Activated naive CD4-positive, alpha-beta T cell treated with anti-CD3 and anti-CD28 coated beads, Interleukin-2, amount 50 U/mL, for 24 hours (primary cell): ENCODE data around the gene CDH2.
A peak's percentile ranks its signal among the peaks of the same experiment; 100 is the strongest.

Experiments
- H3K27ac Mint-ChIP-seq: one replicate; pipeline ENCODE4 v1.8.0; 2021; ENCODE audit warnings: mild to moderate bottlenecking, mixed read lengths
- H3K27me3 Mint-ChIP-seq: one replicate; pipeline ENCODE4 v1.8.0; 2021; ENCODE audit warnings: mixed read lengths
- H3K36me3 Mint-ChIP-seq: one replicate; pipeline ENCODE4 v1.8.0; 2021; ENCODE audit warnings: mixed read lengths
- H3K4me1 Mint-ChIP-seq: one replicate; pipeline ENCODE4 v1.8.0; 2021; ENCODE audit warnings: mixed read lengths
- H3K4me3 Mint-ChIP-seq: one replicate; pipeline ENCODE4 v1.8.0; 2021; ENCODE audit warnings: mild to moderate bottlenecking, mixed read lengths
- H3K9me3 Mint-ChIP-seq: one replicate; pipeline ENCODE4 v1.8.0; 2021; ENCODE audit warnings: mixed read lengths

Gene CDH2

DNA sequence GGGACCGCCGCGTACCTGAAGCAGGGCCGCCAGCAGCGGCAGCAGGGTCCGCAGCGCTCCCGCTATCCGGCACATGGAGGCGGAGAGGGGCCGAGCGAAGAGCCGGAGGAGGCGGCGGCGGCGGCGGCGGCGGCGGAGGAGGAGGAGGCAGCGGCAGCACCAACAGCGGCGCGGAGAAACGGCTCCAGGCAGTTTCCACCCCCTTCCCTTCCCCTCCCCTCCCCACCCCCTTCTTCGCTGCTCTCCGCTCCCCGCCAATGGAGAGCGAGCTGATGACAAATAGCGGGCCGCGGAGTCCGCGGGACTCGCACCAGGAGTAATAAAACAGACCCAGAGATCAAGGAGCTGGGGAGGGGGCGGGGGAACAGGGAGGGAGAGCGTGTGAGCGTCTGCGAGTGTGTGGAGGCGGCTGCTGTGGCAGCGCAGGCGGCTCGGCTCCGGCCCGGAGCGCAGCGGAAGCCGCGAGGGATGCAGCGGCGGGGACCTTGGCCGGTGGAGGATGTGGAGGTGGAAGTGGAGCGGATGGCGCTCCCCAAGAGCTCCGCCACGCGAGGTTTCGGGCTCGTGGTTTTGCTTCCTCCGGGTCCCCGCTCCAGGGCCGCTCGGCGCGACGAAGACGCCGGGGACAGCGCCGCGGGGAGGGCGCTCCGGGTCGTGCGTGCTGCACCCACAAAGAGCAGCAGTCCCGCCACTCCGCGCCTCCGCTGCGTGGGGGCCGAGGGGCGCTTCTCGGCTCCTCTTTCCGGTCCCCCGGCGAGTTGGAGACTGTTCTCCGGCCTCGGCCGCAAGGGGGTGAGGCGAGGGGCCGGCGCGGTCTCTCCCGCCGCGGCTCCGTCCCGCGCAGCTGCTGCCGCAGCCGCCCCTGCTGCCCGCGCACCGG lies at the start of gene CDH2:
Gene CDH2 (minus strand): TSS at position 183 of the 880 bp plus-strand sequence. CDS start 108 bp downstream, at position 75.
- Mint-ChIP-seq H3K4me1 (peaks cover 13% of the 10 kb centered on the region), H3K9me3 (peaks cover 6% of the 10 kb centered on the region), H3K27ac (peak within 1 kb of the TSS; percentile 21), H3K4me3 (peak within 1 kb of the TSS; percentile 32), H3K27me3 (peaks cover 38% of the 10 kb centered on the region), H3K36me3 (no peaks in the 10 kb centered on the region)

DNA sequence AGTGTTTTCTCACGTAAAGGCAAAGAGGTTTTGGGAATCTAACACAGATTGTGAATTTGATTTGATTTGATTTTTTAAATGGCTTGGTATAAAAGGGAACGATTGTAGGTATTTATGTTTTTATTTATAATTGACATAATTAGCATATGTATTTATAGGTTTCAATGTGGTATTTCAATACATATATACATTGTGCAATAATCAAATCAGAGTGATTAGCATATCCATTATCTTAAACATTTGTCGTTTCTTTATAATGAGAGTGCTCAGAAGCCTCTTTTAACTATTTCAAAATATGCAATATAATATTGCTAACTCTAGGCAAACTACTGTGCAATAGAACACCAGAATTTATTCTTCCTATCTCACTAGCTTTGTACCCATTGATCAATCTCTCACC lies 35.1 kb upstream of the CDH2 start:
- Mint-ChIP-seq H3K4me3 (no peak overlapping the region), H3K36me3 (no peaks in the 10 kb centered on the region), H3K27me3 (no peaks in the 10 kb centered on the region), H3K27ac (no peak overlapping the region), H3K9me3 (no peaks in the 10 kb centered on the region), H3K4me1 (no peaks in the 10 kb centered on the region)

DNA sequence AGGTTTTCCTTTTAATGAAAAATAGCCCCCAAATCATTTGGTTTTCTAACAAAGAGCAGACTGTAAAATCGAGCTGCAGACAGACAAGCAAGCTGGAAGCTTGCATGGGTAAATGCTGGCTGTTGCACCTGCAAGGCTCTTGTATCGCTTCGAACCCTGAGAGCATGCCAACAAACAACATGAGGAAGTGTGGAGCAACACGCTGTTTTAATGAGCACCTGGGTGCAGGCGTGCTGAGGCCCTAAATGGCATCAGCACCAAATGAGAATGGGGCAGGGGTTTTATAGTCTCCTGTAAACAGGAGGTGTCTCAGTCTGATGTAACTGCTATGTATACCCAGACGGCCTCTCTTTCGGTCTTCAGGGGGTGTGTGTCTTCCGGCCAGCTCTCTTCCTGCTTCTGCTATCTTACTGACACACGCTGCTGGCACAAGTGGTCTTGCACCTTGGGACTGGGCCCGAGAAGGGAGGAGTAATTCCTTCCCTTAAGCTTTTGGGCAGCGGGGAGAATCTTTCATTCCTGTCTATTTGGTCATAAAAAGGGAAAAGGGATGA lies 31.9 kb upstream of the CDH2 start:
- no peaks in the 10 kb centered on the region for H3K4me1 Mint-ChIP-seq
- H3K4me3 Mint-ChIP-seq: no peak overlapping the region
- no peaks in the 10 kb centered on the region for H3K9me3 Mint-ChIP-seq
- H3K36me3 Mint-ChIP-seq: no peaks in the 10 kb centered on the region
- no peaks in the 10 kb centered on the region for H3K27me3 Mint-ChIP-seq
- H3K27ac Mint-ChIP-seq: no peak overlapping the region

DNA sequence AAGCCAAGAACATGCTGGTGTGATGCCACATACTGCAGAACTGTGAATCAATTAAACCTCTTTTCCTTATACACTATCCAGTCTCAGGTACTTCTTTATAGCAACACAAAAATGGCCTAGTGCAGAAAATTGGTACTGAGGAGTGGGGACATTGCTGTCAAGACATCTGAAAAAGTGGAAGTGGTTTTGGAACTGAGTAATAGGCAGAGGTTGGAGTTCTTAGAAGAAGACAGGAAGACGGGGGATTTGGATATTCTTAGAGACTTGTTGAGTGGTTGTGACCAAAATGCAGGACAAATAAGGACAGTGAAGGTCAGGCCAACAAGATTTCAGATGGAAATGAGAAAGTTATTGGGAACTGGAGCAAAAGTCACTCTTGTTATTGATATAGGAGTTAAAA lies 31.3 kb upstream of the CDH2 start:
- no peaks in the 10 kb centered on the region for H3K9me3 Mint-ChIP-seq
- H3K4me3 Mint-ChIP-seq: no peak overlapping the region
- H3K36me3 Mint-ChIP-seq: no peaks in the 10 kb centered on the region
- no peak overlapping the region for H3K27ac Mint-ChIP-seq
- no peaks in the 10 kb centered on the region for H3K4me1 Mint-ChIP-seq
- no peaks in the 10 kb centered on the region for H3K27me3 Mint-ChIP-seq

- H3K4me3 Mint-ChIP-seq: no peak overlapping the region
These were observed 27.2 kb upstream of the CDH2 start for GRCh38 chr18:28204154-28204553.

DNA sequence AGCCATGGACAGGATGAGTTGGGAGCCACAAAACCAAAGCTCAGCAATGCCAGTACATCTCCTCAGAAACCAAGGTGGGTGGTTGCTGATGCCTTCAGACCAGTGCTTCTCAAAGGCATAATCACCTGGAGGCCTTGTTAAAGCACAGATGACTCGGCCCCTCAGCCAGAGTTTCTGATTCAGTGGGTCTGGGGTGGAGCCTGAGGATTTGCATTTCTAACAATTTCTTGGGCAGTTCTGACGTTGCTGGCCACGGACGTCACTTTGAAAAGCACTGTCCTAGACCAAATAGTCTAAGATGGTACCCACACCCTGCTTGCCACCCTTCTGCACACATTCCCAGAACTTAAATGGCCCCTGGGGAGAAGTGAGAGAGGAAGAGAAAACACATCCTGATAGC lies 24.1 kb upstream of the CDH2 start:
- no peaks in the 10 kb centered on the region for H3K36me3 Mint-ChIP-seq
- H3K4me3 Mint-ChIP-seq: no peak overlapping the region

More at GRCh38 chr18:28204154-28204553, 27.2 kb upstream of the CDH2 start:
- Mint-ChIP-seq H3K9me3 (no peaks in the 10 kb centered on the region), H3K27ac (no peak overlapping the region), H3K4me1 (no peaks in the 10 kb centered on the region), H3K36me3 (no peaks in the 10 kb centered on the region), H3K27me3 (no peaks in the 10 kb centered on the region)

DNA sequence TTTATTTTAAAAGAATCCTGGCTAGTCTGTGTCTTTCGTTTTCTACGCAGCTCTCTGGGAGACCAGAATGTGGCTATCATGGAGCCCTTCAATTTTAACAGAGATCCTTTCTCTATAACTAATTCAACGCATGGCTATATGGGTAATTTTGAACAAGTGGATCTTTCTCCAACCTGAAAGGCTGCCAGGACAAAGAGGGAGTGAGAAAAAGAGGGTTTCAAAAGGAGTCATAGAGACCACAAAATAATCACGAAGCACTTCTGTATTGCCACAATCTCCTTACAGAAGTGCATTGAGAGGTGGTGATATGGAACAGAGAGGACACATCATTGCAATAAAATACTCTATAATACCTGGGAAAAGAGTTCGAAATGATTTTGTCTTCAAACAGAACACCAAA lies 21.7 kb upstream of the CDH2 start:
- Mint-ChIP-seq H3K9me3 (peaks cover 4% of the 10 kb centered on the region), H3K27ac (no peak overlapping the region), H3K27me3 (no peaks in the 10 kb centered on the region), H3K4me1 (no peaks in the 10 kb centered on the region), H3K4me3 (no peak overlapping the region), H3K36me3 (no peaks in the 10 kb centered on the region)

More for the DNA sequence above, 24.1 kb upstream of the CDH2 start:
- H3K27ac Mint-ChIP-seq: no peak overlapping the region
- H3K4me1 Mint-ChIP-seq: no peaks in the 10 kb centered on the region
- H3K9me3 Mint-ChIP-seq: no peaks in the 10 kb centered on the region
- no peaks in the 10 kb centered on the region for H3K27me3 Mint-ChIP-seq

DNA sequence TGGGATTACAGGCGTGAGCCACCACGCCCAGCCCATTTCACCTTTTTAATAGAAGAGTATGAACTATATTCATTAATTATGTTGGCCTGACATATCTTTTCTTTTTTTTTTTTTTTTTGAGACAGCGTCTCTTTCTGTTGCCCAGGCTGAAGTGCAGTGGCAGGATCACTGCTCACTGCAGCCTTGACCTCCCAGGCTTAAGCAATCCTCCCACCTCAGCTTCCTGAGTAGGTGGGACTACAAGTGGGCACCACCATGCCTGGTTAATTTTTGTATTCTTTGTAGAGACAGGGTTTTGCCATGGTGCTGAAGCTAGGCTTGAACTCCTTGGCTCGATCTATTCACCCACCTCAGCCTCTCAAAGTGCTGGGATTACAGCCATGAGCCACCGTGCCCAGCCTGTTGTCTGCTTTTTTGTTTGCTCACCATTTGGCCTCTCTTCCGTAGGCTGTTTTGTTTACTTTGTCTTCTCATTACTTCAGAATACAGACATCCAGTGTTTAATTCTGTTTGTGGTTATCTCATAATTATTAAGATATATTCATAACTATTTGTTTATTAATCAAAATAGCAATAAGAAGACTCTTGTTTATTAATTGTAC lies 16.3 kb upstream of the CDH2 start:
- Mint-ChIP-seq H3K9me3 (peaks cover 10% of the 10 kb centered on the region), H3K4me3 (no peak overlapping the region), H3K27me3 (no peaks in the 10 kb centered on the region), H3K27ac (no peak overlapping the region), H3K36me3 (no peaks in the 10 kb centered on the region), H3K4me1 (no peaks in the 10 kb centered on the region)

DNA sequence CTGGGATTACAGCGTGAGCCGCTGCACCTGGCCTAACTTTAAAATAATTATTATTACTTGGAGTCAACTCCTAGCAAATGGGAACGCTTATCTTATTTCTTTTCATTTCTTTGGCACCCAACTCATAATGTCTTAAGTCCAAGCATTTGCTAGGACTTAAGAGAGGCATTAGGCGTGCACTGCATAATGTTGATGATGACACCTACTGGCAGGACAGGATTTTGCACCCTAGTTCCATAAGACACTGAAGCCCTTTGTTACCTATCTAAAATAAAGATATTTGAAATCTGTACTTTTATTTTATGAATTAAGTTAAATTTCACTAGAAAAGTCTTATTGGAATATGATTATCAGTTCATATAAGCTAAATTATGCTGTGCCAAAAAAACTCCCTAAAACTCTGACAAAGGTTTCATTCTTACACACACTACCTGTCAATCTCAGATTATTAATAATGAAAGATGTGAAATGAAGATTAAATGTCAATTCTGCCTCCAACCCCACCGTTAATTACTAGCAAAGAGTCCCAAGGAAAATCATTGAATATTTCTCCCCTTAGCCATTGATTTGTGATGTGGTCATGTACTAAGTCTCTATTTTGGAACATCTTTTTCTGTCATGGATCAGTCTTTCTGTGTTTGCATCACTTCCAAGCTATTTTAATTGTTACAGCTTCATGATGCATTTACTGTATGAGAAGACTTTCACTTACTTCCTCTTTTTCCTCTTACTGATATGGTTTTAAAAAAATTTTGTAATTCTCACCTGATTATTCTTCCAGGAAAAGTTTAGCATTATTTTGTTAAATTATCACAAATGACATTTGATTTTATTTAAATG lies 12.7 kb upstream of the CDH2 start:
- Mint-ChIP-seq H3K4me3 (no peak overlapping the region), H3K27me3 (no peaks in the 10 kb centered on the region), H3K9me3 (peaks cover 5% of the 10 kb centered on the region), H3K36me3 (no peaks in the 10 kb centered on the region), H3K27ac (no peak overlapping the region), H3K4me1 (no peaks in the 10 kb centered on the region)

DNA sequence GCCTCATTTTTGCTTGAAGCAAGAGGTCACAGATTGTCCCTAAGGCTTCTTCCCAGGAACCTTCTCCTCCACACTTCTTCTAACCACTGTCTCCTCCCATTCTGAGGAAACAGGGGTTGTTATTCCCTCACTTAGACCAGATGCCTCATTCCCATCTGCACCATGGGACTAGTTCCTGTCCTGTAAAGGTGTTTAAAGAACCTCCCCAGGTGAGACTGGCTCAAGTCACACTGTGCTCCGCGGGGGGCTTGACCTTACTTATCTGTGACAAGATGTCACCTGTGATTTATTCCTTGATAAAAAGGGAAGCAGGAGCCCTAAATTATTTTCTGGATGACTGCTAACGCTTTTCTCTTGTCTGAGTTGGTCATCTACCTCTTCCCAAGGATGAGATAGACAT lies 8.2 kb upstream of the CDH2 start:
- peaks cover 2% of the 10 kb centered on the region for H3K27me3 Mint-ChIP-seq
- H3K4me1 Mint-ChIP-seq: no peaks in the 10 kb centered on the region
- peaks cover 5% of the 10 kb centered on the region for H3K9me3 Mint-ChIP-seq
- no peak overlapping the region for H3K27ac Mint-ChIP-seq
- H3K4me3 Mint-ChIP-seq: no peak overlapping the region
- H3K36me3 Mint-ChIP-seq: no peaks in the 10 kb centered on the region

- peaks cover 14% of the 10 kb centered on the region for H3K27me3 Mint-ChIP-seq
These were observed 6.6 kb upstream of the CDH2 start for GRCh38 chr18:28183418-28184078.

GRCh38 chr18:28181616-28182015 lies 4.7 kb upstream of the CDH2 start:
- H3K4me3 Mint-ChIP-seq: no peak overlapping the region

More at GRCh38 chr18:28183418-28184078, 6.6 kb upstream of the CDH2 start:
- no peaks in the 10 kb centered on the region for H3K36me3 Mint-ChIP-seq
- H3K4me3 Mint-ChIP-seq: no peak overlapping the region
- H3K27ac Mint-ChIP-seq: no peak overlapping the region
- no peaks in the 10 kb centered on the region for H3K4me1 Mint-ChIP-seq
- H3K9me3 Mint-ChIP-seq: no peaks in the 10 kb centered on the region

DNA sequence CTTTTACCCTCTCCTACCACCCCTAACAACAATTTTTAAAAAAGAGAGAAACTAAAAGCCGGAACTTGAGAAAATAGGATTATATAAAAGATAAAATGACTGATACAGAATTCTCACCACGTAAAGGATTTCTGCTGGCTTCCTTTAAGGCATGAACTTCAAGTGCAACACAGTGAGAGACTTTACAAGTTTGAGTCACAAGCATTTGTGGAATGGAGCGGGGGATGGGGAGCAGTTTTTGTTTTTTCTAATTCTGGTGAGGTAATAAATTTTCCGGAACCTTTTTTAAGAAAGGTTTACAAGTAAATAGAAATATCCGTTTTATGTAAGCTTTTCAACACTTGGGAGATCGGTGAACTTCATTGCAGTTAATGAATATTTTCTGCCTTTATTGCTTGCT lies 1.8 kb upstream of the CDH2 start:
- H3K27me3 Mint-ChIP-seq: peaks cover 36% of the 10 kb centered on the region
- H3K36me3 Mint-ChIP-seq: no peaks in the 10 kb centered on the region
- H3K4me3 Mint-ChIP-seq: no peak overlapping the region

More at GRCh38 chr18:28181616-28182015, 4.7 kb upstream of the CDH2 start:
- Mint-ChIP-seq H3K27ac (no peak overlapping the region), H3K36me3 (no peaks in the 10 kb centered on the region), H3K9me3 (no peaks in the 10 kb centered on the region), H3K4me1 (no peaks in the 10 kb centered on the region), H3K27me3 (peaks cover 20% of the 10 kb centered on the region)

DNA sequence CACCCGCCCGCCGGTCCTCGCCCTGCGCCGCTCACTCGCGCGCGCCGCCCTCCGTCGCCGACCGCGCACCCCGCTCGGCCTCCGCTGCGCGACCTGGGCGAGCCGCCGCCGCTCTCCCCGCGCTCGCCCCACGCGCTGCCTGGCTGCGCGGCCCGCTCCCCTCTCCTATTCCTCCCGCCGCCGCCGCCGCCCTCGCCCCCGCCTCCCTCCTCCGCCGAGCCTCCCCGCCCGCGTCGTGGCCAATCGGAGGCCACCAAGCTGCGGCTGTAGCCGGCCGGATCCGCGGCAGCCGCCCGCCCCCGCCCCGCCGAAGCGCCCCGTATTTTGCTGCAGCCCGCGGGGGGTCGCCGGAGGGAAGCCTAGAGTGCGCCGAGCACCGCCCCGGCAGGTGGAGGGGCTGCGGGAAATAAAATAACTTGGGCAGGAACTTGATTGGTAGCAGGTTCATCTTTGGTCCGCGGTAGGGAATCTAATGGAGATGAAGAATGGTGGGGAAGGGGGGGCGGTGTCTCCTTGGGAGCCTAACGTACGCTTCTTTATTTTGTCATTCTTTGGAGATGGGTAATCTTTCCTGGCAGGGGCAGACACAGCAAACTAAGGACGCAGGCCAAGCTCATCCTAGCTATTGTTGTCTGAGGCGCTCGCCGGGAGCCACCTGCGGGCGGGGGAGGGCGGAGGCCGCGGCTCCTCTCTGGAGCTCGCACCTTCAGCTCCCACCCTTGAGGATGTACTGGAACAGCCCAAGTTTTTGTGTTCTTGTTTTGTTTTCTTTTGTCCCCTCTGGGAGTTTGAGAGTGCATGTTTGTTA lies 1.1 kb upstream of the CDH2 start:
- Mint-ChIP-seq H3K4me1 (peaks cover 13% of the 10 kb centered on the region), H3K27ac (peak overlapping the region; percentile 68), H3K4me3 (peak overlapping the region; percentile 42), H3K27me3 (peaks cover 36% of the 10 kb centered on the region), H3K36me3 (no peaks in the 10 kb centered on the region), H3K9me3 (peaks cover 6% of the 10 kb centered on the region)

More for the DNA sequence above, 1.8 kb upstream of the CDH2 start:
- no peak overlapping the region for H3K27ac Mint-ChIP-seq
- peaks cover 6% of the 10 kb centered on the region for H3K9me3 Mint-ChIP-seq
- H3K4me1 Mint-ChIP-seq: peaks cover 13% of the 10 kb centered on the region
